Measurements from ENCODE around the gene GNAL.

GNAL gene

DNA sequence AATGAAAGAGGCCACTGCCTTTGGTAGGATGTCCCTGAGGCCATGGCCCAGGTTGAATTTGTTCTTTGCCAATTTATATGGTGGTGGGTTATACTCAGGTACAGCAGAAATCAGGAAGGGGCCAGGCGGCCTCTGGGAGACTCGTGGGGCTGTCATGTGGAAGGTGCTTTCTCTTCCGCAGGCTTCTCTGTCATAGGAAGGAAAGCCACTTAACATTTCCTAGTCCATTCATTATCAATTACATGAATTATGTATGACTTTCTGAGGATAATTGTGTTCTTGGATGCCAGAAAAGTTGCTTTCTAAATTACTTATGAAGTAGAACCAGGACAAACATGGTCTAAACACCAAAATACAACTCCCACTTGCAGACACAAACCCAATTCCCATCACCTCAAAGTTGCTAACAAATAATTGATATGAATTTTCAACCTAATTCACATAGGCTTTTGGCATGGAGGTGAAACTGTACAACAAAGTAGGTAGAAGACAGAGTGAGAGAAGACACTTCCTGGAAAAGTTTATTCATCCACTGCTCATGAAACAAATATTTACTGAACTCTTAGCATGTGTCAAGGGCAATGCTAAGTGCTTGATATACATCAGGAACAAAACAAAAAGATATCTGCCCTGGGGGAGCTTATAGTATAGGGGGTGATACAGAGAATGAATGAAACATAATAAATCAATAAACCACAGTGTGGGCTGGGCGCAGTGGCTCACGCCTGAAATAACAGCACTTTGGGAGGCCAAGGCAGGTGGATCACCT, 111.7 kb downstream of the GNAL start:
- DNase-seq: no peak
- Histone ChIP-seq H3K4me1 (ENCODE audit: control insufficient read depth, insufficient read depth, low read length, poor library complexity, severe bottlenecking) (no peaks in the 10 kb centered on the region), H3K9me3 (ENCODE audit: control insufficient read depth, low read length) (no peaks in the 10 kb centered on the region), H3K4me3 (ENCODE audit: insufficient read depth, low read depth, low read length, poor library complexity, severe bottlenecking) (no peak overlapping the region), H3K36me3 (ENCODE audit: control insufficient read depth, insufficient read depth, low read length) (no peaks in the 10 kb centered on the region), H3K27ac (ENCODE audit: insufficient read depth, low read length, poor library complexity, severe bottlenecking) (no peak overlapping the region), H3K27me3 (replicated peaks; ENCODE audit: control insufficient read depth, insufficient read depth, low read length, poor library complexity, severe bottlenecking) (no peaks in the 10 kb centered on the region)

DNA sequence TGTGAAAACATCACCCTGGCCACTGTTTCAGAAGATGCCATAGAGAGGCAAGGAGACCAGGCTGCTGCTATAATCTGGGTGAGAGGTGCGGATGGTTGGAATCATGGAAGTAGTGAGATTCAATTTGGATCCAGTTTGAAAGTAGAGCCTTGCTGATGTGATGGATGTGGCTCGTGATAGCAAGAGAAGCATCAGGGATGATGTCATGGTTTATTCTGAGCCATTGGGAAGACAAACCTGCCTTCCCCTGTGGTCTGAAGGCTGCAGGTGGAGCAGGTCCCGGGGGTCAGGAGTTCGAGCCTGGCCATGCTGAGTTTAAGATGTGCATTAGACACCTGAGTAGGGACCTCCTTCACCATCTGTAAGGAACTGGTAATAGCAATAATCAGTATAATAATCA, 112.5 kb downstream of the GNAL start:
- Histone ChIP-seq H3K4me3 (ENCODE audit: insufficient read depth, low read depth, low read length, poor library complexity, severe bottlenecking) (no peak overlapping the region), H3K4me1 (ENCODE audit: control insufficient read depth, insufficient read depth, low read length, poor library complexity, severe bottlenecking) (no peaks in the 10 kb centered on the region), H3K36me3 (ENCODE audit: control insufficient read depth, insufficient read depth, low read length) (no peaks in the 10 kb centered on the region), H3K27me3 (replicated peaks; ENCODE audit: control insufficient read depth, insufficient read depth, low read length, poor library complexity, severe bottlenecking) (no peaks in the 10 kb centered on the region), H3K9me3 (ENCODE audit: control insufficient read depth, low read length) (no peaks in the 10 kb centered on the region), H3K27ac (ENCODE audit: insufficient read depth, low read length, poor library complexity, severe bottlenecking) (no peak overlapping the region)
- no peak for DNase-seq

DNA sequence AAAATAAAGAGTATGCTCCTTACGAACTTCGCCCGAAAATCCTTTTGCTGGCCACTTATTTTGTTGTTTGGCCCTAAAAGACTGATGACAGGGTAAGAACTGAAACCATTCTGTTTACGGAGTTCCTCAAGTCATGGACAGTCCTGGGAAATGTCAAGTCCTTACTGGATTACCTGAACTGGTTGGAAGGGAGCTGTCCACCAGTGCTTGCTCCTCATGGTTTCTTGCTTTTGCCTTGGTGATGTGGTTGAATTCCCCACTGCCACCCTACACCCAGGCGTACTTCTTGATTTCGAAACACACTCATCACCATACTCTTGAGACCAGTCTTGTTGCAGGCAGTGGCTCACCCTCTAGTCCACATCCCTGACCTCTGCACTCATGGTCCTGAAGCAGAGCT, 113.1 kb downstream of the GNAL start:
- Histone ChIP-seq H3K36me3 (ENCODE audit: control insufficient read depth, insufficient read depth, low read length) (no peaks in the 10 kb centered on the region), H3K27me3 (replicated peaks; ENCODE audit: control insufficient read depth, insufficient read depth, low read length, poor library complexity, severe bottlenecking) (no peaks in the 10 kb centered on the region), H3K4me1 (ENCODE audit: control insufficient read depth, insufficient read depth, low read length, poor library complexity, severe bottlenecking) (no peaks in the 10 kb centered on the region), H3K27ac (ENCODE audit: insufficient read depth, low read length, poor library complexity, severe bottlenecking) (no peak overlapping the region), H3K9me3 (ENCODE audit: control insufficient read depth, low read length) (no peaks in the 10 kb centered on the region), H3K4me3 (ENCODE audit: insufficient read depth, low read depth, low read length, poor library complexity, severe bottlenecking) (no peak overlapping the region)
- no peak for DNase-seq

DNA sequence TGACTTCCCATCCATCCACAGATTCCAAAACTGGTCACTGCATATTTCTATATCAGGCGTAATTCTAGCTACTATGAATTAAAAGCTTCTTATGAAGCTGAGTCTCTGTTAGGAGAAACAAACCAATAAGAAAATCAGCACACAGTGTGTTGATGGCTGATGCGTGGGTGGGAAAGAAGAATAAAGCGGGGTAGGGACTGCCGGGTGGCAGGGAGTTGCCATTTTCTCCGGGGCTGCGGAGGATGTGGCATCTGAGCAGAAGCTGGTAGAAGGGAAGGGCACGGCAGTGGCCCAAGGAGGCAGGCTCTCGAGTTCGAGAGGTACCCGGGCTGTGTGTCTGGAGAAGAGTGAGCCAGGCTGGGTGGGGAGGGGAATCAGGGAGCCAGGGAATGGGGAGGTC, 113.5 kb downstream of the GNAL start:
- DNase-seq: no peak
- Histone ChIP-seq H3K27me3 (replicated peaks; ENCODE audit: control insufficient read depth, insufficient read depth, low read length, poor library complexity, severe bottlenecking) (no peaks in the 10 kb centered on the region), H3K36me3 (ENCODE audit: control insufficient read depth, insufficient read depth, low read length) (no peaks in the 10 kb centered on the region), H3K27ac (ENCODE audit: insufficient read depth, low read length, poor library complexity, severe bottlenecking) (no peak overlapping the region), H3K4me1 (ENCODE audit: control insufficient read depth, insufficient read depth, low read length, poor library complexity, severe bottlenecking) (no peaks in the 10 kb centered on the region), H3K9me3 (ENCODE audit: control insufficient read depth, low read length) (no peaks in the 10 kb centered on the region), H3K4me3 (ENCODE audit: insufficient read depth, low read depth, low read length, poor library complexity, severe bottlenecking) (no peak overlapping the region)

DNA sequence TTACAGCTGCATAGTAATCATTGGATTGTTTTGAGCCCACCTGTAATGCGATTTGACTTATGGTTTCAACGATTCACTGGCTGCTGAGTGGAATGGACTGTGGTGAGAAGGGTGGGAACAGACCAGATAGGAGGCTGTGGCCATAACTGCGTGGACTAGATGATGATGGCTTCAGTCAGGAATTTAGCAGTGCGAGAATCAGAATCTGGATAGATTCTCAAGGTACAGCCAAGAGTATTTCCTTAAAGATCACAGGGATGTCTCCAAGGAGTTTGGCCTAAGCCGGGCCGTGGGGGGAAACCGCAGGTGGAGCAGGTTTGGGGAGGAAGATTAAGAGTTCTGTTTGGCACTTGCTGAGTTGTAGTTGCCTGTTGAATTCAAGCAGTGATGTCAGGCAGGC, 118.2 kb downstream of the GNAL start:
- H3K27ac ChIP-seq (ENCODE audit: insufficient read depth, low read length, poor library complexity, severe bottlenecking): no peak overlapping the region
- H3K4me1 ChIP-seq (ENCODE audit: control insufficient read depth, insufficient read depth, low read length, poor library complexity, severe bottlenecking): no peaks in the 10 kb centered on the region
- no peak for DNase-seq
- H3K27me3 ChIP-seq (replicated peaks; ENCODE audit: control insufficient read depth, insufficient read depth, low read length, poor library complexity, severe bottlenecking): no peaks in the 10 kb centered on the region
- H3K4me3 ChIP-seq (ENCODE audit: insufficient read depth, low read depth, low read length, poor library complexity, severe bottlenecking): no peak overlapping the region
- H3K36me3 ChIP-seq (ENCODE audit: control insufficient read depth, insufficient read depth, low read length): no peaks in the 10 kb centered on the region
- H3K9me3 ChIP-seq (ENCODE audit: control insufficient read depth, low read length): no peaks in the 10 kb centered on the region

DNA sequence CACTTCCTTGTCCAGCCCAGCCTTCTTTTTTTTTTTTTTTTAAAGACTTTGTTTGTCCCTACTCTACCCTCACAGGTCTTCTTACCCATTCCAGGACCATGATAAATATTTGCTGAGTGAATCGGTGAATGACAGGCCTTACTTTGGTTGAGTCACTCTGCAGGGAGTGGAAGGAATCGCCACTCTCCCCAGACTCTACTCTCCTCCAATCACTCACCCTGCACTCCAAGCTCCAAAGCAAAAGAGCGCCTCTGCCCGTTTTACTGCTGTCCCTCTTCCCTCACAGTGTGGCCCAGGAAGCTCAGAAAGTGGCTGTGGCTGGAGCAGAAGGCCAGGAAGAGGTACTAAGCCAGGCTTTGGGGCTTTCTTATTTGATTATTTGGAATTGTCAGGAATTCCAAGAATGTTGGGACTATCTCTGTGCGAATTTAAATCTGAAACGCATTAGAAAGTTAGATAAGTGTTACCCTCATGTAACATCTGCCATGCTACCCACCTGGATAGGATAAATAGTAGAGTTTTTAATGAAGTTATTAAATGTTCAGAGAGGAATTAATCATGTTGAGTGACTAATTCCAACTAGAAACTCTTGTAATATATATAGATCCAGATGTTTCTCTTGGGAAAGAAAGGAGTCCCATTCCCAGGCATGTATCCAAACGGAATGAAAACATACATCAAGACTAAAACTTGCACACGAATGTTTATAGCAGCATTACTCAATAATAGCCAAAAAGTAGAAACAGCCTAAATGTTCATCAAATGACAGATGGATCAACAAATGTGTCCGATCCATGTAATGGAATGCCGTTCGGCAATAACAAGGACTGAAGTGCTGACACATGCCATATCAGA, 119.2 kb downstream of the GNAL start:
- Histone ChIP-seq H3K36me3 (ENCODE audit: control insufficient read depth, insufficient read depth, low read length) (no peaks in the 10 kb centered on the region), H3K9me3 (ENCODE audit: control insufficient read depth, low read length) (no peaks in the 10 kb centered on the region), H3K27ac (ENCODE audit: insufficient read depth, low read length, poor library complexity, severe bottlenecking) (no peak overlapping the region), H3K27me3 (replicated peaks; ENCODE audit: control insufficient read depth, insufficient read depth, low read length, poor library complexity, severe bottlenecking) (no peaks in the 10 kb centered on the region), H3K4me1 (ENCODE audit: control insufficient read depth, insufficient read depth, low read length, poor library complexity, severe bottlenecking) (no peaks in the 10 kb centered on the region), H3K4me3 (ENCODE audit: insufficient read depth, low read depth, low read length, poor library complexity, severe bottlenecking) (no peak overlapping the region)
- no peak for DNase-seq

DNA sequence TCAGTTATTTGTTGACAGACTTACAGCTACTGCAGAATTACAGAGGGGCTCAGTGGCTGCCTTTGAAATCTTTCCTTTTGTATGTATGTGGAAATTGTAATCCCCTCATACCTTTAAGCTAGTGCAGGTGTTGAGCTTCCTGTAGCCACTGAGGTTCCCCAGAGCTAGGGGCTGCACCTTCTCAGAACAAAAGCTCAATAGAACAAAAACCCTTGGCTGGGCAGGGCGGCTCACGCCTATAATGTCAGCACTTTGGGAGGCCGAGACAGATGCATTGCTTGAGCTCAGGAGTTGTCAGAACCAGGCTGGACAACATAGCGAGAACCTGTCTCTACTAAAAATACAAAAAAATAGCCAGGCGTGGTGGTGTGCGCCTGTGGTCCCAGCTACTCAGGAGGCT, 120.8 kb downstream of the GNAL start:
- no peak for DNase-seq
- Histone ChIP-seq H3K4me3 (ENCODE audit: insufficient read depth, low read depth, low read length, poor library complexity, severe bottlenecking) (no peak overlapping the region), H3K4me1 (ENCODE audit: control insufficient read depth, insufficient read depth, low read length, poor library complexity, severe bottlenecking) (no peaks in the 10 kb centered on the region), H3K36me3 (ENCODE audit: control insufficient read depth, insufficient read depth, low read length) (no peaks in the 10 kb centered on the region), H3K9me3 (ENCODE audit: control insufficient read depth, low read length) (no peaks in the 10 kb centered on the region), H3K27me3 (replicated peaks; ENCODE audit: control insufficient read depth, insufficient read depth, low read length, poor library complexity, severe bottlenecking) (no peaks in the 10 kb centered on the region), H3K27ac (ENCODE audit: insufficient read depth, low read length, poor library complexity, severe bottlenecking) (no peak overlapping the region)

DNA sequence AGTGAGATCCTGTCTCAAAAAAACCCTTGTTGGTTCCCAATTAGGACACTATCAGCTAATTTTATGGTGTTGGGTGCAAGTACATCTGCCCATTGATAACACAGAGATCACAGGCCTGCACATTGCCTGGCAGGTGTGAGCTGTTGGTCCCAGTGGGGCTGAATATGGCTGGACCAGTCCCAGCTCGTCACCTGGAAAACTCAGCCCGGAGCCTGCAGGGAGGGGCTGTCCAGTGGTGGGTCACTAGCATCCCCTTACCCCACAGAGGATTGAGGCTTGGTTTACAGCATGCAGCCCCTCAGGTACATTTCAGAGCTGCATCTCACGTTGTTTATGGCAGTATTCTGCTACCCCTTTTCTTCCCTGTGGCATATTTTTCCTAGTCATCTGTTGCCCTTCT, 121.3 kb downstream of the GNAL start:
- Histone ChIP-seq H3K27me3 (replicated peaks; ENCODE audit: control insufficient read depth, insufficient read depth, low read length, poor library complexity, severe bottlenecking) (no peaks in the 10 kb centered on the region), H3K9me3 (ENCODE audit: control insufficient read depth, low read length) (no peaks in the 10 kb centered on the region), H3K27ac (ENCODE audit: insufficient read depth, low read length, poor library complexity, severe bottlenecking) (no peak overlapping the region), H3K4me3 (ENCODE audit: insufficient read depth, low read depth, low read length, poor library complexity, severe bottlenecking) (no peak overlapping the region), H3K36me3 (ENCODE audit: control insufficient read depth, insufficient read depth, low read length) (no peaks in the 10 kb centered on the region), H3K4me1 (ENCODE audit: control insufficient read depth, insufficient read depth, low read length, poor library complexity, severe bottlenecking) (no peaks in the 10 kb centered on the region)
- no peak for DNase-seq

DNA sequence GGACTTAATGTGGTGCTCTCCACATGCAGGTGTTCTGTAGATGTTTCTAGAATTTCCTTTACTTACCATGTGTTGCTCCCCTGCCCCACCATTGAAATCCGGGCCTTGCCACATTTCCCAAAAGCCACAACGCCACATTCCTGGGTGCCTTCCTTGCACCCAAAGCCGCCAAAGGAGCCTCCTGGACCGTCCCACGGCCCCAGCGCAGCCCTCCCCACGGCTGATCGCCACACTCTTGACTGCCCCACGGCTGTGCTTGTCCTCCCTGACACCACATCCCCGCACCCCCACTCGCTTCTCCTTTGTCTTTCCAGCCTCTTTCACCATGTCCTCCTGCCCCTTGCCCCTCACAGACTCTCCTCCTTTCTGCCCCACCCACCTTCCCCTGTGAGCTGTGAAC, 121.9 kb downstream of the GNAL start:
- Histone ChIP-seq H3K9me3 (ENCODE audit: control insufficient read depth, low read length) (no peaks in the 10 kb centered on the region), H3K27ac (ENCODE audit: insufficient read depth, low read length, poor library complexity, severe bottlenecking) (no peak overlapping the region), H3K4me3 (ENCODE audit: insufficient read depth, low read depth, low read length, poor library complexity, severe bottlenecking) (no peak overlapping the region), H3K36me3 (ENCODE audit: control insufficient read depth, insufficient read depth, low read length) (no peaks in the 10 kb centered on the region), H3K4me1 (ENCODE audit: control insufficient read depth, insufficient read depth, low read length, poor library complexity, severe bottlenecking) (no peaks in the 10 kb centered on the region), H3K27me3 (replicated peaks; ENCODE audit: control insufficient read depth, insufficient read depth, low read length, poor library complexity, severe bottlenecking) (no peaks in the 10 kb centered on the region)
- DNase-seq: no peak

DNA sequence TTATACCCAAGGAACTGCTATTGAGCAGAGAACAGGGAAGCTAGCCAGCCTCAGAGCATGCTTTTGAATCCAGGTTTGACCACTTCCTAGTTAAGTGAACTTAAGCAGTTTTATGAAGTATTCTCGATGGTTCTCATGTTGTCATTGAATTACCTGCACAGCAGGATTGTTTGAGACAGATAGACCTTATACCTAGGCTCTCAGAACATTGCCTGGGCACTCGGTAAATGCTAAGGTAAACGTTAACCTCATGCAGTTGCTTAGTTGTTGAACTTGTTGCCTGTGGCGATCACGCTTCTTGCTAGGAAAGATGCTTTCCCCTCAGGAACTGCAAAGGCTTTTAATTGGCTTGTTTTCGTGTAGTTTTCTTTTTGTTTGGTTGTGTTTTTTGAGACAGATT, 128.2 kb downstream of the GNAL start:
- DNase-seq: no peak
- Histone ChIP-seq H3K4me3 (ENCODE audit: insufficient read depth, low read depth, low read length, poor library complexity, severe bottlenecking) (no peak overlapping the region), H3K27me3 (replicated peaks; ENCODE audit: control insufficient read depth, insufficient read depth, low read length, poor library complexity, severe bottlenecking) (no peaks in the 10 kb centered on the region), H3K36me3 (ENCODE audit: control insufficient read depth, insufficient read depth, low read length) (no peaks in the 10 kb centered on the region), H3K4me1 (ENCODE audit: control insufficient read depth, insufficient read depth, low read length, poor library complexity, severe bottlenecking) (no peaks in the 10 kb centered on the region), H3K9me3 (ENCODE audit: control insufficient read depth, low read length) (no peaks in the 10 kb centered on the region), H3K27ac (ENCODE audit: insufficient read depth, low read length, poor library complexity, severe bottlenecking) (no peak overlapping the region)

All from effector memory CD4-positive, alpha-beta T cell (primary cell).